Right atrium auricular region (tissue), 2 donors: ENCODE measurements around the gene YTHDF1. TPM values are rescaled to one million over a fixed set of nuclear protein-coding genes. Genes with fewer than 3 reads are reported as not detected.

ENCODE experiments used
- DNase-seq: peaks from one replicate; pipeline ENCODE4 v3.0.0-alpha.2; 2019; ENCODE audit warnings: low spot score
- H3K27ac ChIP-seq, 2 donors: fragments of 200-600 bp; sonication (generic); 1 replicate in 1 of 2; 2 replicates in 1 of 2; pipeline ENCODE4 v1.5.1; 2016 to 2019
- H3K27me3 ChIP-seq, 2 donors: fragments of 200-600 bp; sonication (generic); one replicate each; pipeline versions ENCODE4 v1.5.1 to v1.6.0; 2017 to 2019
- H3K36me3 ChIP-seq: fragments of 200-600 bp; sonication (generic); one replicate; pipeline ENCODE4 v1.5.1; 2016
- H3K4me1 ChIP-seq, 2 donors: fragments of 200-600 bp; sonication (generic); one replicate each; pipeline versions ENCODE4 v1.5.1 to v1.6.0; 2017 to 2019
- H3K4me3 ChIP-seq, 2 donors: fragments of 200-600 bp; sonication (generic); 1 replicate in 1 of 2; 2 replicates in 1 of 2; pipeline ENCODE4 v1.5.1; 2017 to 2019; ENCODE audit warnings: mild to moderate bottlenecking in 1 of 2, moderate library complexity in 1 of 2
- H3K9me3 ChIP-seq, 2 donors: fragments of 200-600 bp; sonication (generic); one replicate each; pipeline ENCODE4 v1.5.1; 2019
- CTCF ChIP-seq, 2 donors: fragments of 200-600 bp; sonication (generic); IDR thresholded peaks; one replicate each; pipeline ENCODE4 v1.5.1; 2019; ENCODE audit warnings: antibody characterized with exemption in 2 of 2
- total RNA-seq, 2 donors: library from RNA; depleted of rRNA; stranded (reverse); fragments of >200 nt; gene quantifications; one replicate each; pipeline ENCODE4 v1.1.0, GENCODE V29; 2016

The YTHDF1 gene
- total RNA-seq, 2 donors from 2014 or later: 15.7 to 26.1 TPM

GRCh38 chr20:63151554-63152321, 64.2 kb downstream of the YTHDF1 start:
- no peak for TF ChIP-seq CTCF (IDR thresholded peaks at IDR 0.05)
- Histone ChIP-seq H3K27me3 (peaks cover 0 to 6% of the 10 kb centered on the region in 2 donors), H3K36me3 (no peaks in the 10 kb centered on the region), H3K27ac (no peak overlapping the region), H3K9me3 (peaks cover 0 to 20% of the 10 kb centered on the region in 2 donors), H3K4me3 (peak overlapping the region in 1 of 2 donors; percentile 19), H3K4me1 (no peaks in the 10 kb centered on the region)
- DNase-seq: no peak

DNA sequence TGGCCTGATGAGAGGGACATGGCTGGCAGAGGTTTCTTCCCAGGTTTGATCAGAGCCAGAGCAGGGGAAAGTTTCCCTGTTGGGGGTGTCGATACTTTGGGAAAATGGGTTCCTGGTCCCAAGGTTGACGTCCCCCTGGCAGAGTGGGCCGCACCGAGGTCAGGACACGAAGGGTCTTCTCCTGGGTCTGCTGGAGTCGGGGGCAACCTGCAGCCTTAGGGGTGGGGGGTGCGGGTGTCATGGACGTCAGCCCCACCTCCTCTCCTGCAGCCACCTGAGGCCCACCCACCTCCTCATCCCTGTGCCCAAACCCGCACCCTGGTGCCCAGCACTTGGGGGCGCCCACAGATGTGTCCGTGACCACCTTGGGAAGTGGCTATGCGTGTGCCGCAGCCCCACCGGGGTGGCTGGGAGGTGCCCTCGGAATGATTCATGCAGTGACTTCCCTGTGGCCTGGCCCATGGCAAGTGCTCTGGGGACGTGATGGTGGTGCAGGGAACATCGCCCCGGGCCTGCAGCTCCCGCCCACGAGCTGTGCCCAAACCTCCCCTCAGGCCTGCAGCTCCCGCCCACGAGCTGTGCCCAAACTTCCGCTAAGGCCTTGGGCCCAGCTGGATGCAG, 64.9 kb downstream of the YTHDF1 start:
- TF ChIP-seq CTCF (IDR thresholded peaks at IDR 0.05): no peak
- H3K27ac ChIP-seq: no peak overlapping the region

DNA sequence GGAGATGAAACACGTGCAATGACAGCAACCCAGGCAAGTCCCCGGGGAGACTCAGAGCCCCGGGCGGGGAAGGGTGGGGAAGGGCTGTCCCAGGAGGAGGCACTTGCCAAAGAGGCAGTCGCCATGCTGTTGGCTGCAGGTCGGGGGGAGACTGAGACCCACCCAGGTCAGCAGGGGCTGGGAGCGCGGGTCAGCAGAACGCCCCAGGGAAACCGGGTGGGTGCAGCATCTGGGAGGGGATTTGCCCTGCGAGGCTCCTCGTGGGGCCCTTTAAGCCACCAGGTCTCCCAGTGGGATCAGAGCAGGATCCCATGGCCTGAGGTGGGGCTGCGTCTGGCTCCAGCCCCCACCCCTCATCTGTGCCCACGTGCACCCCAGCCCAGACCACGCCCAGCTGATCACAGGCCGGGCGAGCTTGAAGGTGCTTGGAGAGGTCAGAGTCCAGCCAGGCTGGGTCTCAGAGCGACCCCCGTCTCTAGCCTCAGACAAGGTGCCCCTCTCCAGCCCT, 65.5 kb downstream of the YTHDF1 start:
- TF ChIP-seq CTCF (IDR thresholded peaks at IDR 0.05): no peak

More for the DNA sequence above, 64.9 kb downstream of the YTHDF1 start:
- H3K36me3 ChIP-seq: no peaks in the 10 kb centered on the region
- H3K4me1 ChIP-seq: no peaks in the 10 kb centered on the region
- H3K4me3 ChIP-seq: no peak overlapping the region
- DNase-seq: no peak
- peaks cover 0 to 6% of the 10 kb centered on the region in 2 donors for H3K27me3 ChIP-seq
- H3K9me3 ChIP-seq: peaks cover 0 to 20% of the 10 kb centered on the region in 2 donors

DNA sequence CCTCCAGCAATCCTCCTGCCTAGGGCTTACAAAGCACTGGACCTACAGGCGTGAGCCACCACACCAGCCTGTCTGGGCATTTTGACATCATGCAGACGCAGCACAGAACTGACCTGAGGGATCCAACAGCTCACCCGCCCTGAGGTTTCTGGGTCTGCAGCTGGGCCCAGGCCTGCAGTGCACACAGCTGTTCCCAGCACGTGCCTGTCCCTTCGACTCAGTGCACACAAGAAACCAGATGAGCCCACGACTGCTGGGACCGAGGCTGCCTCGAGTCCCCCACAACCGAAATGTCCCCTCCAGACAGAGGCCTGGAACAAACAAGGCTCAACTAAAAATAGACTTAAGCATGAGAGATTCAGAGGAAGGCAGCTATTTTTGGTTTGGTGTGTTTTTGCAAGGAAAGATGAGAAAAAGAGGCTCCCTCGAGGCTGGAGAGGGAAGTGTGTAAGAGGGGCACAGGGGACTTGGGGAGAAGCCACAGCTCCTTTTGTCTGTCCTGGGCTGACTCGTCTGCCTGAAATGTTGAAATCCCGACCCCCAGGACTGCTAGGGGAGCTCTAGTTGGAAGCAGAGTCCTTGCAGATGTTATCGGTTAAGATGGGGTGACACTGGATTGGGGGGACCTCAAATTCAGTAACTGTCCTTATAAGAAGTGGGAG, 66.3 kb downstream of the YTHDF1 start:
- DNase-seq: no peak
- Histone ChIP-seq H3K4me3 (no peak overlapping the region), H3K9me3 (peaks cover 0 to 20% of the 10 kb centered on the region in 2 donors), H3K27ac (no peak overlapping the region), H3K36me3 (no peaks in the 10 kb centered on the region), H3K27me3 (peaks cover 0 to 6% of the 10 kb centered on the region in 2 donors), H3K4me1 (no peaks in the 10 kb centered on the region)
- no peak for TF ChIP-seq CTCF (IDR thresholded peaks at IDR 0.05)

More for the DNA sequence above, 65.5 kb downstream of the YTHDF1 start:
- H3K4me3 ChIP-seq: no peak overlapping the region
- H3K4me1 ChIP-seq: no peaks in the 10 kb centered on the region
- no peak overlapping the region for H3K27ac ChIP-seq
- H3K27me3 ChIP-seq: peaks cover 0 to 6% of the 10 kb centered on the region in 2 donors
- H3K9me3 ChIP-seq: peaks cover 0 to 20% of the 10 kb centered on the region in 2 donors
- DNase-seq: no peak
- H3K36me3 ChIP-seq: no peaks in the 10 kb centered on the region

DNA sequence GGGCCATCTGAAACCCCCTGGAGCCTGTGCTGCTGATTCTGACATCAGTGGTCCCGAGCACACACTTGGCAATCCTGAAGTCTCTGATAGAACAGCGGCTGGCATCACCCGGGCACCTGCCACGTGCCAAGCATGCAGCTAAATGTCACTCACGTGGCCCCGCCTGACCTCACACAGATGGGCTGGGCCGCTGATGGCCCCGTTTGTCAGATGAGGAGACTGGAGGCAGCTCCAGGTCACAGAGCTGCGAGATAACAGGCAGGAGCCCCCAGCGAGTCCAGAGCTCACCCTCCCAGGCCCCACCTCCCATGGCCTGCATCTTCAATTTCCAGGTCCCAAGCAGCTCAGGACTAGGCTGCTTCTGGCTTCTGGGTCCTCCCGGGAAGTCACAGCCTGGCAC, 67.2 kb downstream of the YTHDF1 start:
- Histone ChIP-seq H3K27me3 (peaks cover 0 to 6% of the 10 kb centered on the region in 2 donors), H3K27ac (no peak overlapping the region), H3K4me1 (no peaks in the 10 kb centered on the region), H3K36me3 (no peaks in the 10 kb centered on the region), H3K9me3 (peaks cover 0 to 20% of the 10 kb centered on the region in 2 donors), H3K4me3 (no peak overlapping the region)
- no peak for DNase-seq
- TF ChIP-seq CTCF (IDR thresholded peaks at IDR 0.05): no peak
